Memory B cell (primary cell): Measurements from ENCODE around the gene ADGRV1.
"Not testable (repeated sequence)": the region's sequence is repeated elsewhere in the genome, so short reads cannot be mapped to it uniquely, and the experiment has no call there.

ENCODE experiments used
- ATAC-seq: fragments of 150-1000 bp; cut with Tn5 transposase; 2 replicates; pipeline ENCODE4 v1.10.0; 2021; ENCODE audit warnings: low read depth, mild to moderate bottlenecking, moderate library complexity
- DNase-seq, 2 donors: peaks; one replicate each; pipeline ENCODE4 v3.0.0; 2022; ENCODE audit warnings: low spot score in 2 of 2
- H3K27ac Mint-ChIP-seq: one replicate; pipeline ENCODE4 v1.8.0; 2022; ENCODE audit warnings: mild to moderate bottlenecking, moderate library complexity, mixed read lengths
- H3K27me3 Mint-ChIP-seq: one replicate; pipeline ENCODE4 v1.8.0; 2022; ENCODE audit warnings: mixed read lengths
- H3K36me3 Mint-ChIP-seq: one replicate; pipeline ENCODE4 v1.8.0; 2022; ENCODE audit warnings: mild to moderate bottlenecking, mixed read lengths
- H3K4me1 Mint-ChIP-seq: one replicate; pipeline ENCODE4 v1.8.0; 2022; ENCODE audit warnings: mixed read lengths
- H3K4me3 Mint-ChIP-seq: one replicate; pipeline ENCODE4 v1.8.0; 2022; ENCODE audit warnings: mild to moderate bottlenecking, moderate library complexity, mixed read lengths
- H3K9me3 Mint-ChIP-seq: one replicate; pipeline ENCODE4 v1.8.0; 2022; ENCODE audit warnings: mixed read lengths

Gene ADGRV1

GRCh38 chr5:90595766-90596165 lies 37.2 kb downstream of the ADGRV1 start:
- not testable (repeated sequence) for H3K9me3 Mint-ChIP-seq, H3K4me1 Mint-ChIP-seq, H3K36me3 Mint-ChIP-seq, H3K4me3 Mint-ChIP-seq, DNase-seq, H3K27ac Mint-ChIP-seq, ATAC-seq, H3K27me3 Mint-ChIP-seq

DNA sequence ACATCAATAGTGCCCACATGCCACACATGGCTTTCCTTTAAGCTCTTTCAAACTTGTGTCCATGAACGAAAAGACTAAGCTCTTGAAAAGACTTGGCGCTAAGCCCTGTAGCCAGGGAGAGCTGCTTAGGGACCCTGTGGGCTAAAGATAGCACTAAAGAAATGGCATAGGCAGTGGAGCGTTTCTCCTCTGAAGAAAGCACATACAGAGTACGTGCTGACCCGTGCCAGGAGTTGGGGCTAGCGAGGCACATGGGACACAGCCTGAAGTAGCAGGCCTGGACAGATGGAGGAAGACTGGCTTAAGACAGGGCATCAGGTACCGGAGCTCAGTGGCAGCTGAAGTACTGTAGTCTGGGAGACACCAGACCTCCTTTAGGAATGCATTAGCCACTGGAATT lies 39.7 kb downstream of the ADGRV1 start:
- no peak overlapping the region for H3K27ac Mint-ChIP-seq

DNA sequence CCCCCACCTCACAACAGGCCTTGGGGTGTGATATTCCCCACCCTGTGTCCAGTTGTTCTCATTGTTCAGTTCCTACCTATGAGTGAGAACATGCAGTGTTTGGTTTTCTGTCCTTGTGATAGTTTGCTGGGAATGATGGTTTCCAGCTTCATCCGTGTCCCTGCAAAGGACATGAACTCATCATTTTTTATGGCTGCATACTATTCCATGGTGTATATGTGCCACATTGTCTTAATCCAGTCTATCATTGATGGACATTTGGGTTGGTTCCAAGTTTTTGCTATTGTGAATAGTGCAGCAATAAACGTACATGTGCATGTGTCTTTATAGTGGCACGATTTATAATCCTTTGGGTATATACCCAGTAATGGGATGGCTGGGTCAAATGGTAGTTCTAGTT lies 41.7 kb downstream of the ADGRV1 start:
- H3K36me3 Mint-ChIP-seq, H3K9me3 Mint-ChIP-seq, ATAC-seq, H3K4me3 Mint-ChIP-seq, H3K27me3 Mint-ChIP-seq, H3K27ac Mint-ChIP-seq, DNase-seq, H3K4me1 Mint-ChIP-seq: not testable (repeated sequence)

More for the DNA sequence above, 39.7 kb downstream of the ADGRV1 start:
- Mint-ChIP-seq H3K27me3 (peaks cover 3% of the 10 kb centered on the region), H3K9me3 (peaks cover 2% of the 10 kb centered on the region), H3K36me3 (no peaks in the 10 kb centered on the region), H3K4me1 (no peaks in the 10 kb centered on the region), H3K4me3 (no peak overlapping the region)
- DNase-seq (no peak), ATAC-seq (no peak)

GRCh38 chr5:90601468-90601867 lies 42.9 kb downstream of the ADGRV1 start:
- no peak for ATAC-seq
- no peak for DNase-seq
- no peaks in the 10 kb centered on the region for H3K36me3 Mint-ChIP-seq
- H3K4me3 Mint-ChIP-seq = no peak overlapping the region
- H3K4me1 Mint-ChIP-seq = no peaks in the 10 kb centered on the region
- H3K27me3 Mint-ChIP-seq = peaks cover 3% of the 10 kb centered on the region
- no peak overlapping the region for H3K27ac Mint-ChIP-seq
- peaks cover 2% of the 10 kb centered on the region for H3K9me3 Mint-ChIP-seq

GRCh38 chr5:90602681-90603080 lies 44.1 kb downstream of the ADGRV1 start:
- Mint-ChIP-seq H3K4me3 (no peak overlapping the region), H3K4me1 (no peaks in the 10 kb centered on the region), H3K27ac (no peak overlapping the region), H3K9me3 (no peaks in the 10 kb centered on the region), H3K27me3 (no peaks in the 10 kb centered on the region), H3K36me3 (no peaks in the 10 kb centered on the region)
- DNase-seq = no peak
- ATAC-seq = no peak

DNA sequence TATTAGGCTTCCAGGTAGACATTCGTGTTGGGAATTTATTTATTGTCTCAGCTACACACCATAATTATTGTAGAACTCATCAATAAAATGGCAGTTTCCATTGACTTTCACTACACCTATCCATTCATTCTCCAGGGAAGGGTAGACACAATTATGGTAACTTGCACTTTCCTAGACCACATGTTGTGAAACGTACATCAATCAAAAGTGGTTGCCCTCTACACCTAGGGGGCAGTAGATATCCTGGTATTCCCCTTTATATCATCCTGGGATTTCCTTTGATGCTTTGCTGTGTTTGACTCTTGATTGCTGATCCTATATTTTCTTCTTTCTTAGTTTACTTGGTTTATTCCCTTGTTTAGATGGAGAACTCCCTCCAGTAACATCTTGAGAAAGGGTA lies 47.9 kb downstream of the ADGRV1 start:
- Mint-ChIP-seq H3K9me3 (no peaks in the 10 kb centered on the region), H3K27me3 (peaks cover 8% of the 10 kb centered on the region), H3K4me1 (no peaks in the 10 kb centered on the region), H3K4me3 (no peak overlapping the region), H3K36me3 (no peaks in the 10 kb centered on the region), H3K27ac (no peak overlapping the region)
- ATAC-seq (no peak), DNase-seq (no peak)

- H3K27ac Mint-ChIP-seq = no peak overlapping the region
- DNase-seq (no peak), ATAC-seq (no peak)
- H3K4me1 Mint-ChIP-seq = peaks cover 8% of the 10 kb centered on the region
- H3K4me3 Mint-ChIP-seq = no peak overlapping the region
- H3K36me3 Mint-ChIP-seq = no peaks in the 10 kb centered on the region
- peaks cover 10% of the 10 kb centered on the region for H3K27me3 Mint-ChIP-seq
- no peaks in the 10 kb centered on the region for H3K9me3 Mint-ChIP-seq
Measured at GRCh38 chr5:90612919-90613318, 54.3 kb downstream of the ADGRV1 start.

DNA sequence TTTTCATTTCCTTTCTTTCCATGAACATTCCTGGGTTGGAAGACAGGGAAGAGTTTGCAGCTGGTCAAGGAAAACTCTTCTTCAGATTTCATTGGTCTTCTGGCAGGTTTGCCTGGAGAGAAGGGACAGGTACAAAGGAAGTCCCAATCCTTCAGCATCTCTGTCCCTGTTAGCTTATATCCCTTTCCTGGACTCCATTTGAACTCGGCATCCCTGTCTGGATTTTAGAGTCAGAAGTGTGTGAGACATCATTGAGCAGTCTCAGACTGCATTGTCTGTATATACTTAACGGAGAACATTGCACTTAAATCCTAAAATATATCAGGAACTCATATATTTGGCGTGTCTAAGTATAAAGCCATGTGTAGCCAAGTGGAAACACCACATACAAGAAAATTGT lies 54.9 kb downstream of the ADGRV1 start:
- H3K27me3 Mint-ChIP-seq = peaks cover 8% of the 10 kb centered on the region
- H3K27ac Mint-ChIP-seq = no peak overlapping the region
- no peaks in the 10 kb centered on the region for H3K36me3 Mint-ChIP-seq
- H3K9me3 Mint-ChIP-seq = no peaks in the 10 kb centered on the region
- peaks cover 8% of the 10 kb centered on the region for H3K4me1 Mint-ChIP-seq
- ATAC-seq = no peak
- no peak for DNase-seq
- no peak overlapping the region for H3K4me3 Mint-ChIP-seq

GRCh38 chr5:90613918-90614504 lies 55.4 kb downstream of the ADGRV1 start:
- H3K9me3 Mint-ChIP-seq = no peaks in the 10 kb centered on the region
- DNase-seq (no peak), ATAC-seq (no peak)
- H3K4me1 Mint-ChIP-seq = peaks cover 8% of the 10 kb centered on the region
- no peaks in the 10 kb centered on the region for H3K36me3 Mint-ChIP-seq
- peaks cover 5% of the 10 kb centered on the region for H3K27me3 Mint-ChIP-seq
- no peak overlapping the region for H3K27ac Mint-ChIP-seq
- H3K4me3 Mint-ChIP-seq = no peak overlapping the region

- Mint-ChIP-seq H3K27ac (no peak overlapping the region), H3K27me3 (peaks cover 3% of the 10 kb centered on the region), H3K9me3 (no peaks in the 10 kb centered on the region), H3K36me3 (no peaks in the 10 kb centered on the region), H3K4me3 (no peak overlapping the region), H3K4me1 (peaks cover 8% of the 10 kb centered on the region)
- ATAC-seq (no peak), DNase-seq (no peak)
Measured at GRCh38 chr5:90615355-90615754, 56.8 kb downstream of the ADGRV1 start.

GRCh38 chr5:90618071-90618470 lies 59.5 kb downstream of the ADGRV1 start:
- no peak for ATAC-seq
- no peak for DNase-seq
- peaks cover 5% of the 10 kb centered on the region for H3K4me1 Mint-ChIP-seq
- no peak overlapping the region for H3K27ac Mint-ChIP-seq
- no peaks in the 10 kb centered on the region for H3K9me3 Mint-ChIP-seq
- H3K36me3 Mint-ChIP-seq = no peaks in the 10 kb centered on the region
- no peak overlapping the region for H3K4me3 Mint-ChIP-seq
- peaks cover 2% of the 10 kb centered on the region for H3K27me3 Mint-ChIP-seq

DNA sequence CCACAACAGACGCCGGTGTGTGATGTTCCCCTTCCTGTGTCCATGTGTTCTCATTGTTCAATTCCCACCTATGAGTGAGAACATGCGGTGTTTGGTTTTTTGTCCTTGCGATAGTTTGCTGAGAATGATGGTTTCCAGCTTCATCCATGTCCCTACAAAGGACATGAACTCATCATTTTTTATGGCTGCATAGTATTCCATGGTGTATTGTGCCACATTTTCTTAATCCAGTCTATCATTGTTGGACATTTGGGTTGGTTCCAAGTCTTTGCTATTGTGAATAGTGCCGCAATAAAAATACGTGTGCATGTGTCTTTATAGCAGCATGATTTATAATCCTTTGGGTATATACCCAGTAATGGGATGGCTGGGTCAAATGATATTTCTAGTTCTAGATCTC lies 61.2 kb downstream of the ADGRV1 start:
- DNase-seq, ATAC-seq, H3K36me3 Mint-ChIP-seq, H3K27me3 Mint-ChIP-seq, H3K27ac Mint-ChIP-seq, H3K4me1 Mint-ChIP-seq, H3K9me3 Mint-ChIP-seq, H3K4me3 Mint-ChIP-seq: not testable (repeated sequence)

- Mint-ChIP-seq H3K4me1 (no peaks in the 10 kb centered on the region), H3K9me3 (no peaks in the 10 kb centered on the region), H3K4me3 (no peak overlapping the region), H3K27ac (no peak overlapping the region), H3K27me3 (no peaks in the 10 kb centered on the region), H3K36me3 (no peaks in the 10 kb centered on the region)
- DNase-seq (no peak), ATAC-seq (no peak)
Measured at GRCh38 chr5:90621848-90622247, 63.3 kb downstream of the ADGRV1 start.

GRCh38 chr5:90626493-90626892 lies 67.9 kb downstream of the ADGRV1 start:
- H3K4me3 Mint-ChIP-seq = no peak overlapping the region
- H3K9me3 Mint-ChIP-seq = no peaks in the 10 kb centered on the region
- H3K27ac Mint-ChIP-seq = no peak overlapping the region
- H3K27me3 Mint-ChIP-seq = peaks cover 2% of the 10 kb centered on the region
- DNase-seq = no peak
- no peaks in the 10 kb centered on the region for H3K36me3 Mint-ChIP-seq
- no peaks in the 10 kb centered on the region for H3K4me1 Mint-ChIP-seq
- no peak for ATAC-seq

DNA sequence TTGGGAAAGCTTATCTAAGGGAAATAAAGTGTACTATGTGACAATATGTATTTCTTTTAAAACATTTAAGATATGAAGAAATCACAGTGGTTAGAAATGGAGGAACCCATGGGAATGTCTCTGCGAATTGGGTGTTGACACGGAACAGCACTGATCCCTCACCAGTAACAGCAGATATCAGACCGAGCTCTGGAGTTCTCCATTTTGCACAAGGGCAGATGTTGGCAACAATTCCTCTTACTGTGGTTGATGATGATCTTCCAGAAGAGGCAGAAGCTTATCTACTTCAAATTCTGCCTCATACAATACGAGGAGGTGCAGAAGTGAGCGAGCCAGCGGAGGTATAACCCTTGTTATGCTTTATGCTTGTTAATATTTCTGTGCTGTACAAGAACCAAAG lies 69.9 kb downstream of the ADGRV1 start:
- no peaks in the 10 kb centered on the region for H3K36me3 Mint-ChIP-seq
- peaks cover 2% of the 10 kb centered on the region for H3K27me3 Mint-ChIP-seq
- DNase-seq (no peak), ATAC-seq (no peak)
- H3K27ac Mint-ChIP-seq = no peak overlapping the region
- H3K4me3 Mint-ChIP-seq = no peak overlapping the region
- H3K4me1 Mint-ChIP-seq = no peaks in the 10 kb centered on the region
- no peaks in the 10 kb centered on the region for H3K9me3 Mint-ChIP-seq
